NCI-H187 treated with DMSO at 0.1 percent for 48 hours (cell line): ENCODE results near the gene B3GALT5.
A peak's percentile ranks its signal among the peaks of the same experiment; 100 is the strongest.
"Not testable (repeated sequence)": the region's sequence is repeated elsewhere in the genome, so short reads cannot be mapped to it uniquely, and the experiment has no call there.

Experiments
- DNase-seq: peaks from one replicate; lab custom pipeline; 2025; lab: John Stamatoyannopoulos, UW

B3GALT5 gene, protein sequence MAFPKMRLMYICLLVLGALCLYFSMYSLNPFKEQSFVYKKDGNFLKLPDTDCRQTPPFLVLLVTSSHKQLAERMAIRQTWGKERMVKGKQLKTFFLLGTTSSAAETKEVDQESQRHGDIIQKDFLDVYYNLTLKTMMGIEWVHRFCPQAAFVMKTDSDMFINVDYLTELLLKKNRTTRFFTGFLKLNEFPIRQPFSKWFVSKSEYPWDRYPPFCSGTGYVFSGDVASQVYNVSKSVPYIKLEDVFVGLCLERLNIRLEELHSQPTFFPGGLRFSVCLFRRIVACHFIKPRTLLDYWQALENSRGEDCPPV

DNA sequence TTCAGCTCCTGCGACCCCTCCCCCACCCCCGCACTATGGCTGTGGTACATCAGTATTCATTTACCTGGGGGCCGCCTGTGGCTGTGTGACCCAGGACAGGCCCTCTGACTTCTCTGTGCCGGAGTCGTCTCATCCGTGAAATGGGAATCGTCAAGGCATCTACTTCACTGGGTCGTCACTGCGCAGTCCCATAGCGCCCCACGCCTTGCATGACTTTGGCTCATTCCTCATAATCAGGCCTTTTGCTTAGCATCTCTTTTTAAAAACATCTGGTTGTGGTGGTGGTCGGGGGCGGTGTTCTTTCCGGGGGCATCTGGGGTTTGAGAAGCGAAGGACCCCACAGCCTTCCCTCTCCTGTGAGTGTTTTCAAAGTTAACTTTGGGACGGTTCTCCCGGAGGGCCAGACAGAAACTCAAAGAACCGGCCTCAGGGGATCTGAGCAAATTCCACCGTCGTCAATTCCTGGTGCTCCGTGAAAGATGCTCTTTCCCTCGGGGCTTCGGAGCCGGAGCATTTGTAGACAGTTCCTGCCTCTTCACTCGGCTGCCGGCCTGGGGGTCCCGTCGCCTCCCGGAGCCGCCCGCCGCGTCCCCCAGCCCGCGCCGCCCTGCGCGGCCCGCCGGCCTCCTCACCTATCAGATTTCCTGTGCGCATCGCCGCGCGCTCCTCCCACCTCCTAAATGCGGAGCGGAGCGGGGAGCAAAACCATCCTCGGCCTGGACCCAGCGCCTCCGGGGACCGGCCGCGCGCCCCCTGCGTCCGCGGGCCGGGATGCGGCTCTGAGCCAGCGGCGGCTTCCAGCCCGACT is at the start of gene B3GALT5:
B3GALT5 (plus strand) TSS at position 708 of the 808 bp plus-strand sequence. CDS start 47,620 bp downstream, outside the sequence.
- DNase-seq, result no peak

DNA sequence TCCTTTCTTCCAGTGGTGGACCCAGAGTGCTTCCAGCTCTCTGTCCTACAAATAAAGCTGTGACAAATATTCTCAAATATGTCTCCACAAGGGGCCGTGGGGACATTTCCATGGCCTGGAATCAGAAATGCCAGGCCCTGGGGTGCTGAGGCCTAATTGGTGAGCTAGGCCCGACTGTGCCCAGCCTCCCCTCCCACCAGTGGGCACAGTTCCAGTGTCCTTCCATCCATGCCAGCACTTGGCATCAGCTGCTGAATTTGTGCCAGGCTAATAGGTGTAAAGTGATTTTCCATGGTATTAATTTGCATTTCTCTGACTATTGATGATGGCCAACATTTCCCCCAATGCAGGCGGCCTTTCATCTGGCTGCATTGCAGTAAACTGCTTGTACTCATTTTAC is 48.5 kb upstream of the B3GALT5 start:
- no peak for DNase-seq

DNA sequence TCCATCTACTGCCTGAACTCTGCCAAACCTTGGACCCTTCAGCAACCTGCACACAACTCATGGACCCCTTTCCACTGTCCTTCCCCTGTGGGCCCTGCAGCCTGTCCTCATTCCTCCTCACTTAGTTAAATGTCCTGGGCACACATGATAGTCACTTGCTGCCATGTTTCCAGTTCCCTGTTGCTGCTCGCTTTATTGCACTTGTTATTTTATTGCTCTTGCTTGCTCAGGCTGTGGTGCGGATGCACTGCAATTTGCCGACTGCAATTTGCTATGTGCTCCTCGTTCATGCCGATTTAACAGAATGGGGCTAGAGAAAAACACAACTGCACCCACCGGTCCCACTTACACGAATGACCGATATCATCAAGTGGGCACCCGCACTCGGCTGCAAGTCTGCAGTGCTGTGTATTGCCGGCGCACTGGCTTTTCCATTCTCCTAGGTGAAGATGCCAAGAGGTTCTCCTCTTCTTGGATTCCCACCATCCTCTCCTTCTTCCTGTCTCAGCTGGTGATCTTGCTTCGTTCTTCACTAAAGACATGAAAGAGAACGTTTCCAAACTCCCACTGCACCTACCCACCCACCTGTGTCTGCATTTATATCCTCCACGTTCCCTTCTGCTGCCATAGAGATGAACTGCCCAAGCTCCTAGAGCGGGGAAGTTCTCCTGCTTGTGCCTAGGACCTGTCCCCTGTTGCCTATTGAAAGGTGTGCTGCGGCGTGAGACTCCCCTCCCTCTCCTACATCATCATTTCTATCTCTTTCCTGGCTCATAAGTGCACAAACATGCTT is 45.4 kb upstream of the B3GALT5 start:
- no peak for DNase-seq

DNA sequence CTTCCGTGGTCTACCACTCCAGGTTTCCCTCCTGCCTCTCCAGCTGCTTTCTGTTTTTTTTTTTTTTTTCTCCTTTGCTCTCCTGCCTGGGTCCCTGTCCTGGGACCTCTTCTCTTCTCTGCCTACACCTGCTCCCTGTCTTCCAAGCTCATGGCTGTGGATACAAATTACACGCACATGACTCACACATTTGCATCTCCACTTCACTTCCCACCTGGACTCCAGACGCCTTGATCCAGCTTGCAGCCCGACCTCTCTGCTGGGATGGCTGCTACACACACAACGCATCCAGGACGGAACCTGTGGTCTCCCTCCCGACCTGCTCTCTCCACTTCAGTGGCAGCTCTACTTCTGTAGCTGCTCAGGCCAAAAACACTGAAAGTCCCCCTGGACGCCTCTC is 44.4 kb upstream of the B3GALT5 start:
- peak; percentile 25 for DNase-seq

DNA sequence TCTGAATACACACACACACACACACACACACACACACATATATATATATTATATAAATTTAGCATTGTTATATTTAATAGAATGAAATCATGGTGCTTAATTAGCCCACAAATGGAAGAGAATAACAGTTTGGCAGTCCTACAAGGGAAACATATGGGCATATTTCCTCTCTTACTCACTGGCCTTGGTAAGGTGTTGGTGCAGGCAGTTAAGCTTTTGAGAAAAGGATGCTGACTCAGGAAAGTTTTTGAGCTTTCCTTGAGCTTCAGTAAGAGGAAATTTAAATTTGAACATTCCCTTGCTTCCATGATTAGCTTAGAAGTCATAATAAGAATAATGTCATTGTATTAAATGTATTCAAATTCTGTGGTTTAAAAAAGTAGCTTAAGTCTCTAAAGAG is 37.0 kb upstream of the B3GALT5 start:
- DNase-seq, result no peak

DNA sequence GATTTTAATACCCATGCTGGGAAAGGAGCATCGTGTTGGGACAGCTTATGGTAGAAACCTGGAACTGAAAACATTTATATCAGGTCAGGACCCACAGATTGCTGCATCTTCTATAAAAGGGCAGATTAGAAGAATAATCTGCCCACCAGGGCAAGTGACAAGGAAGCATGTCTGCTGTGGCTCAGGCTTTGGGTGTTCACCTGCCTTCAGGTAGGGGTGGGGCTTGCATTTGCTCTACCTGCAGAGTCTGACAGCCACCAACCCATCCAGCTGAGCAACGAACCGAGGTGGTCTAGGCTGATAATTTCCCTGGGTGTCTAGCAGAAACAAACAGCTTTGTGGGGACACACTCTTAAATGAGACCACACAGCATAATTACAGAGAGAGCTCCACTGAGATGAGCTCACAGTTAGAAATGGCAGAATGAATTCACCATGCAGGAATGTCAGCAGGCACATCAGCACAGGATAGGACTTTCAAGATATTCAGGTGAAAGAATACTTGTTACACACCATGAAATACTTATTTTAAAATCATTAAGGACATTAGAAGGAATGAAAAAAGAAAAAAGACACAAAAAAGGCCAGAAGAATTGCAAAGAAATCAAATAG is 36.1 kb upstream of the B3GALT5 start:
- no peak for DNase-seq

DNA sequence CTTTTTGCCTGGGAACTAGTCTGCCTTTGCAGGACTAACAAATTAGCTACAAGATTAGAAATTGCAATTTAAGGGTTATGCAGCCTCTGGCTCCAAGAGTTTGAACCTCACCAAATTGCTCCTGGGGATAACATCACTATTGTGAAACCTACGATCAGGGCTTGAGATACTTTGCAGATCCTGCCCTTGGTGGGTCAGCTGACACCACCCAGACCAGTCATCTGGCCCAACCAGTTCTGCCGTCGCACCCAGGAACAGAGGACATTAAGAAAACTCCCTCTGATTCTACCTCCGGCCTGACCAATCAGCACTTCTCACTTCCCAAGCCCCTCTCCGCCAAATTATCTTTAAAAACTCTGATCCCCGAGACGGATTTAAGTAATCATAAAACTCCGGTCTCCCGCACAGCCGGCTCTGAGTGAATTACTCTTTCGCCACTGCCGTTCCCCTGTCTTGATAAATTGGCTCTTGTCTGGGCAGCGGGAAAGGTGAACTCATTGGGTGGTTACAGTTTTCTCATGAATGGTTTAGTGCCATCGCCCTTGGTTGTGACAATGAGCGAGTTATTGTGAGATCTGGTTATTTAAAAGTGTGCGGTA is 32.9 kb upstream of the B3GALT5 start:
- DNase-seq, result no peak

DNA sequence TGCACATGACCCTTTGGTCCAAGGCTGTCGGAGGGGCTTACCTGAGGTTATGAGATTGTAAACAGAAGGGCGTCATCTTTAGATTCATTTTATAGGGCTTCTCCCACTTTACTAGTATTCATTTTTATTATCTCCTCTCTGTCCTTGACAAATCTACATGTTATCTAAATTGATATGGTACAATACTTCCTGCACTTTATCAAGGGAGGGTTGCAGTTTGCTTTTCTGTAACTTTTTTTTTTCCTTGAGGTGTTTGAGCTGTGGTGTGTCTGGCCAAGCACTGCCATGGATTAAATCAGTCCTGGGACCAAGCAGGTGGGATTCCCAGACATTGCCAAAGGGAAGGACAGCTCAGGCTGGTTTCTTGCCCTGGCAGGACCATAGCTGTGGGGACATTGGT is 32.0 kb upstream of the B3GALT5 start:
- no peak for DNase-seq

DNA sequence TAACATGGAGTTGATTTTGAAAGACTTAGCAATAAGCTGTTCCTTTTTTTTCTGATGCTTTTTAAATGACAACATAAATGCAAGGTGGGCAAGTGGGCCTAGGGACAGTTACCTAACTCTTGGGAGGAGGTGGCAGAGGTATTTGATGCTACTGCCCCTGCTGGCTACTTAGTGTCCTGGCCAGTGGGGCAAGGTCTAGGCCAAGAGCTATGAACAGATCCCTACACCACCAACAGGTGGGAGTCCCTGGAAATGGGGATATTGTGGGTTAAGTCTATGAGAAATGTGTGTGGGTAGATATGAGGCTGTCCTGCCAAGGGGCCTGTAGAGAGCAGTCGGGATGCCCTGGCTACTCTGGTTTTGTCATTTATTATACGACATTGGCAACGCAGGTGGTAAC is 31.3 kb upstream of the B3GALT5 start:
- no peak for DNase-seq

DNA sequence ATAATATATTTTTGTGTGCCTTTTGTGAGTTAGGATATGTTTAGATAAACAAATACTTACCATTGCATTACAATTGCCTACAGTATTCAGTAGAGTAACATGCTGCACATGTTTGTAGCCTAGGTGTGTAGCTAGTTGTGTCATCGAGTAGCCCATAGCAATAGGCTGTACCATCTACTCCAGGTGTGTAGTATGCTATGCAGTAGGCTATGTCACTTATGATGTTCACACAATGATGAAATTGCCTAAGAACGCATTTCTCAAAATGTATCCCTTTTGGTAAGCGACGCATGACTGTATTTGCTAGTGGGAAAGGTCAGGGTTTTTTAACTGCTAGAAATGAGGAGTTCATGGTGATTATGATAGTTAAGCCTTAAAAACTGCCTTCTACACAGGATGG is 30.0 kb upstream of the B3GALT5 start:
- DNase-seq, result no peak

DNA sequence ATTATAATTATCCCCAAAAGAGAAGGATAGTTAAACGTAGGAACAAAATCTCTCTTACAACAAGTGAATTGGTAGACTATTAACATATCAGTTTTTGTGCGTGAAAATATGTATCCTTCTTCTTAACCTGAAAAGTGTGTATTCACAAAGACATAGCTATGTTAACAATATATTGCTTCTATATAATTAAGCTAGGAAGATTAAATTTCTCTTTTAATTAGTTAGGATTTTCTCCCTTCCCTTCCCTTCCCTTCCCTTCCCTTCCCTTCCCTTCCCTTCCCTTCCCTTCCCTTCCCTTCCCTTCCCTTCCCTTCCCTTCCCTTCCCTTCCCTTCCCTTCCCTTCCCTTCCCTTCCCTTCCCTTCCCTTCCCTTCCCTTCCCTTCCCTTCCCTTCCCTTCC is 29.2 kb upstream of the B3GALT5 start:
- not testable (repeated sequence) for DNase-seq

DNA sequence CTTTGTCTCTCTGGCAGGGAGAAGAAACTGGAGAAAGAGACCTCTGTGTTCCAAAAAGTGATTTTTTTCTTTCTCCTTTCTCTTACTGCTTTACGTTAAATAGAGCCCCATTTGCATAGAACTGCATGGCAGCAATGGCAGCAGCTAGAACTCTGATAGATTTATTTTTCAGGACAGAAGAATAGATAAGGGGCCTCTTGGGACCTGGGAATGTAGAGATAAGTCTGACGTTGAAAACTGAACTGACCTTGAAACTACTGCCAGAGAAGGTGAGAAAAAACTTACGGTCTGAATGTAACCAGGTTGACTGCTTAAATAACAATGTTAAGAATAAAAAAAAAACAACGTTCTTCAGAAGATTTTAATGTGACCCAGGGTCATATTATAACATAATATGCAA is 25.4 kb upstream of the B3GALT5 start:
- DNase-seq, result no peak

DNA sequence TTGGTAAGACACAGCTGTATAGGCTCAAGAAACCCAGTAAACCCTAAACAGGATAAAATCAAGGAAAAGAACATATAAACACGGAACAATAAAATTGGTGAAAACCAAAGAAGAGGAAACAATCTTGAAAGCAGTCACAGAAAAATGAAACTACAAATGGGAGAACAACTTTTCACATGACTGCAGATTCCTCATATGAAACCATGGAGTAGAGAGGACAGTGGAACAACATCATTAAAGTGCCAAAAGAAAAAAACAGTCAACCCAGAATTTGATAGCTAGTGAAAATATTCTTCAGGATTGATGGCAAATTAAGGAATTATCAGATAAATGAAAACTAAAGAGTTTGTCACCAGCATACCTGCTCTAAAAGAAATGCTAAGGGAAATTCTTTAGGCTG is 23.9 kb upstream of the B3GALT5 start:
- no peak for DNase-seq

DNA sequence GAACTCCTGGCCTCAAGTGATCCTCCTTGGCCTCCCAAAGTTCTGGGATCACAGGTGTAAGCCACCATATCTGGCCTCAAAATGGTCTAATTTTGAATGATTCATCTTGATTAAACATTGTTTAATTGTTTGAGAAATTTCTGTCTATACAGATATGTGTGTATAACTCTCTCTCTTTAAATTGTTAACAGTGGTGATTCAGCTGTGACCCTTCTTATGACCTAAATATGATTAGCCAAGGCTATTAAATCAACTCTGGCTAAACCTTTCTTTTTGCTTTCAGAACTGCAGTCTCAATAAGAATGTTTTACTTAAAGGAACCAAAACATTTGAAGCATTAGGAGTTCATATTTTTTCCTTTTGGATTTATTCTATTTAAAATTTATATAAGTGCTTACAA is 19.2 kb upstream of the B3GALT5 start:
- DNase-seq, result no peak

DNA sequence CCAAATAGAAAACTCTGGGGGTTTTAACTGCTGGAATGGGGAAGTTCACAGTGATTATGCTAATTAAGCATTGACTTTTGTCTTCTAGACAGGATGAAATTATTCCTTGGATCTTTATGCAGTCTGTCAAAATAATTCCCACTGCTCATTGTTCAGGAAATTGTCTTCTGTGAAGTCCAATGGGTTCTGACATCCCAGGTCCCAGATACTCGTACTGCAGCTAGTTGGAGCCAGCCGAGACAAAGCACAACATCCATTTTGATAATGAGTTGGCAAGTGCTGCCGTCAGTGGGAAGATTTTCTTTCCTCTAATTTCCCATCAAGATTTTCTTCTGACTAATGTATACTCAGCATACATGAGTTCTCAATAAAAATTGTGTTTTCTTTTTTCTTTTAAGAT is 17.3 kb upstream of the B3GALT5 start:
- DNase-seq, result no peak

DNA sequence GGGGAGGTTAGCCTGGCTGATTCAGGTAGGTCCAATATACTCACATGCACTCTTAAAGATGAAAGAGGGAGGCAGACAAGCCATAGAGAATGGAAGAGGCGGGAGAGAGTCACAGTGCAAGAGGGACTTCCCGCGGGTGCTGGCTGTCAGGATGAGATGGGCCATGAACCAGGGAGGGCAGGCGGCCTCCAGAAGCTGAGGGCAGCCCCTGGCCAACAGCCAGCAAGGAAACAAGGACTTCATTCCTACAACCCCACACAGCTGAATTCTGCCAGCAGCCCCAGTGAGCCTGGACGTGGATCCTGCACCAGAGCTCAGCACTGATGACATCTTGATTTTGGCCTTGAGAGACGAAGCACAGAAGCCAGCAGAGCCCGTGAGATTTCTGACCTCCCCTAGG is 15.1 kb upstream of the B3GALT5 start:
- no peak for DNase-seq

DNA sequence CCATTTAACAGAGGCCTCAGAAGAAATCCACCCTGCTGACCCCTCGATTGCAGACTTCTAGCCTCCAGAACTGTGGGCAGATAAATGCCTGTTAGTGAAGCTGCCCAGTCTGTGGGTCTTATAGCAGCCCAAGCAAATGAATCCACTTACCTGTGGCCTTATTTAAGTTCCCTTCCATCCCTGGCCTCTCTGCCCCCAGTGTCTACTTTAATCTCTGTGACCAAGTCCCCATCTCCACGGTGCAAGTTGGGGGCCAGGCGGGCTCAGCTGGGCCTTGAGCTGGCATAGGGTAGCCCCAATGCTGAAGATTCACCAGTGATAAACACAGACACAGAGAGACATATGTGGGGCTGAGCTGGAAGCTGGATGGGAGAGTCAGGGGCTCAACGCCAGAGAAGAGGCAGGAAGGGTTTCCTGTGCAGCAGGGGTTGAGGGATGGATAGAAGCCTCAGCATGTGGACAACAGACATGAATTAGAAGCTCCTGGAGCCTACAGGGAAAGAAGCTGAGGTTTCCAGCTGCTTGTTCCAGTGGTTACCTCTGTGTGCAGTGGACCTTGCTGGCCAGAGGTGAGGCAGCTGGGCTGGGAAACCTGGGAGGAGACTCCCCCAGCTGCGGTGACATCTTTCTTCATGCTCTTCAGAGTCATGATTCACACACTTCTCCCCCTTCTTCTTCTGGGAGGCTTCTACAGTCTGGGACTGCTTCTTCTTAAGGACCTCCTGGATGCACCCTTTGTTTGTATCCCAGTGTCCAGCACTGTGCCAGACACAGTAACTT is 13.4 kb upstream of the B3GALT5 start:
- DNase-seq, result no peak

DNA sequence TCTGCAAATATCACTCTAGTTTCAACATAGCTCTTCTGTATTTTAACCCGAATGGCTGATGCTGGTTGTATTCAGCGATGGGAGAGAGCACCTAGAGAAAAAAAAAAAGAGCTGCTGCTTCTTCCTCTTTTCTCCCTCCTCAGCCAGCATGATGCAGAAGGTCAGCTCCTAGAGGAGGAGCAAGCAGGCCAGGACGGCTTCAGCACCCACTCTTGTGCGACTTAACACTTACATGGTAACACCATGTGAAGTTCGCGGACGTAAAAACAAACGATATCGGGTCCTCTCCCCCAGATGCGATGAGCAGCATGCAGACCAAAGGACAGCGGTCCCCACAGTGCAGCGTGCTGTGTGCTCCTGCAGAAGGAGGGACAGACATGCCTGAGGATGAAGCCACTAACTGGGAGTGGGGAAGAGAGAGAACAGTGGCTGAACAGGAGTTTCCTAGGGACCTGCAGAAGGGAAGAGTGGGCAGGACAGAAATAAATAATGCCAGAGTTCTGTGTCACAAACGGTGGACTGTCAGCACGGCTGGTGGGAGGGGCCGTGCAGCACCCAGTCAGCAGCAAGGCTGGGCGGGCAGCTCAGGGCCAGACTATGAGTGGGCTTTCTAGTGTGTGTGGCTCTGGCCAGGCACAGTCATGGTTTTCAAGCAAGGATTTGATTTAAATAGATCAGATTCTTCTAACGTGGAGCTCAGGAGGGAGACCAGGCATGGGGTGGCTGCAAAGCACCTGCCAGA is 11.4 kb upstream of the B3GALT5 start:
- no peak for DNase-seq

DNA sequence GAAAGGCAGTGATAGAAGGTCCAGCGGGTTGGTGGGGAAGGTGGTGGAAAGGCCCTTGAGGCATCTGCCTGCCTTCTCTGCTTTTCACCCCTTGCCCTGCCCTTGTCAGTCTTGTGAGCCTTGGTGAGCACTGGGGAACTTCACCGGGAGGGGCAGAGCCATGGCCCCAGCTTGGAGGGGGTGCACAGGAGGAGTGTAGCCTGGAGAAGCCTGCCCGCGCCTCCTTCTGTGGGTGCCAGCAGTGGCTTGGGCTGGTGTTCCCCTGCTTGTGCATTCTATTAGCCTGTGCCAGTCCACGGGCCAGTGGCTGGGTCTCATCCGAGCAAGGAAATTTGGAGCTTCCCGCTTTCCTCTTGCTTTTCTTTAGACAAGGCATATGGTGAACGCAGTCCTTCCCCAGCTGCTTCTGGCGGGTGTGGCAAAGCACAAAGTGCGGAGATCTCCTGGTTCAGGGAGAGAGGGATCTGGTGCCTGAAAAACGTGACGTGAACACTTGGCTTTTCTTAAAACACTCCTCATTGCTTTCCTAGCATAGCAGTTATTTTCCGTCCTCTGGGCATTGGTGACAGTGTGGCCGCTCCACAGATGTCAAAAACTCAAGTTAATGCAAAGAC is 10.6 kb upstream of the B3GALT5 start:
- DNase-seq, result no peak

DNA sequence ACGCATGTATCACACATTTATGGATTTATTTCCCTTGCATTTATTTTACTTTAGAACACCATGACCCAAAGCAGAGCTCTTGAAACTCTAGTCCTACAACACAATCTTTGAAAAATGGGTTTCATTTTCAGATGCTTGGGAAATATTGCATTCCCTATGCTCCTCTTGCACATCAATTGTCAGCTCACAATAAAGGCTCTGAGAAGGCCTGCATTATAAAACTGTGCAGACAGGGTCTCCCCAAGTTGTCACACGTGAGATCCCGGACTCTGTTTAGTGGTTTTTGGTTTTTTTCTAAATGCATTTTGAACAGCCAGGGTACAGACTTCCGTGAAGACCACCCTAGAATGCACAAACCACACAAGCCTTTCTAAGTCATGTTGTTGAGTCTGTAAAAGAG is 9.9 kb upstream of the B3GALT5 start:
- DNase-seq, result no peak
